Measurements from ENCODE around the gene PRR23C.
"Not testable (repeated sequence)": the region's sequence is repeated elsewhere in the genome, so short reads cannot be mapped to it uniquely, and the experiment has no call there.

The PRR23C gene

GRCh38 chr3:139032326-139033002 lies 12.2 kb downstream of the PRR23C start:
- no peaks in the 10 kb centered on the region for H3K36me3 ChIP-seq
- DNase-seq, result no peak
- H3K27ac ChIP-seq, result no peak overlapping the region
- no peaks in the 10 kb centered on the region for H3K27me3 ChIP-seq (ENCODE audit: insufficient read depth, low read depth, severe bottlenecking)
- TF ChIP-seq, protein P1, sequence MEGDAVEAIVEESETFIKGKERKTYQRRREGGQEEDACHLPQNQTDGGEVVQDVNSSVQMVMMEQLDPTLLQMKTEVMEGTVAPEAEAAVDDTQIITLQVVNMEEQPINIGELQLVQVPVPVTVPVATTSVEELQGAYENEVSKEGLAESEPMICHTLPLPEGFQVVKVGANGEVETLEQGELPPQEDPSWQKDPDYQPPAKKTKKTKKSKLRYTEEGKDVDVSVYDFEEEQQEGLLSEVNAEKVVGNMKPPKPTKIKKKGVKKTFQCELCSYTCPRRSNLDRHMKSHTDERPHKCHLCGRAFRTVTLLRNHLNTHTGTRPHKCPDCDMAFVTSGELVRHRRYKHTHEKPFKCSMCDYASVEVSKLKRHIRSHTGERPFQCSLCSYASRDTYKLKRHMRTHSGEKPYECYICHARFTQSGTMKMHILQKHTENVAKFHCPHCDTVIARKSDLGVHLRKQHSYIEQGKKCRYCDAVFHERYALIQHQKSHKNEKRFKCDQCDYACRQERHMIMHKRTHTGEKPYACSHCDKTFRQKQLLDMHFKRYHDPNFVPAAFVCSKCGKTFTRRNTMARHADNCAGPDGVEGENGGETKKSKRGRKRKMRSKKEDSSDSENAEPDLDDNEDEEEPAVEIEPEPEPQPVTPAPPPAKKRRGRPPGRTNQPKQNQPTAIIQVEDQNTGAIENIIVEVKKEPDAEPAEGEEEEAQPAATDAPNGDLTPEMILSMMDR (IDR thresholded peaks at IDR 0.05; ENCODE audit: low read depth, low read length), result no peak
- no peaks in the 10 kb centered on the region for H3K9me3 ChIP-seq (ENCODE audit: severe bottlenecking)
- no peak overlapping the region for H3K4me3 ChIP-seq (ENCODE audit: low read depth, low read length)

GRCh38 chr3:139030576-139030975 lies 14.1 kb downstream of the PRR23C start:
- not testable (repeated sequence) for H3K4me3 ChIP-seq (ENCODE audit: low read depth, low read length); DNase-seq; H3K27me3 ChIP-seq (ENCODE audit: insufficient read depth, low read depth, severe bottlenecking); H3K36me3 ChIP-seq; H3K27ac ChIP-seq; H3K9me3 ChIP-seq (ENCODE audit: severe bottlenecking)

DNA sequence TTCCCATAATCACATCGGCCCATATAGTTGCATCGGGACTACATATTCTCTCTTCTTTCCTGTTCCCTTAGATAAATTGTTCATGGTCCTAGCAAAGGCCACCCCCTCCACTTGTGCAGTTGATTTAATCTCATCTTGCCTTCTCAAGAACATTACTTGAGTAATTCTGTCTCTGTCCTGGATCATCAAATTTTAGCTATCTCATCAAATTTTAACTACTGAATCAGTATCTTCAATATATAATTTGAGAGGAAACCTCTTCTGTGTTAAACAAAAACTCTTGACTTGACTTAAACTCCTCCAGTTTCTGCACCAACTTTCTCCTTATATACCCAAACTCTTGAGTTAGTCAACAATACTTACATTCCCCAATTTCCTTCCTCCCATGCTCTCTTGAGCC lies 19.7 kb downstream of the PRR23C start:
- H3K27ac ChIP-seq, result no peak overlapping the region
- no peaks in the 10 kb centered on the region for H3K9me3 ChIP-seq (ENCODE audit: severe bottlenecking)
- TF ChIP-seq, protein P1 (IDR thresholded peaks at IDR 0.05; ENCODE audit: low read depth, low read length), result no peak
- no peak for DNase-seq
- H3K4me3 ChIP-seq (ENCODE audit: low read depth, low read length), result no peak overlapping the region
- no peaks in the 10 kb centered on the region for H3K27me3 ChIP-seq (ENCODE audit: insufficient read depth, low read depth, severe bottlenecking)
- no peaks in the 10 kb centered on the region for H3K36me3 ChIP-seq

- no peaks in the 10 kb centered on the region for H3K9me3 ChIP-seq (ENCODE audit: severe bottlenecking)
- H3K27me3 ChIP-seq (ENCODE audit: insufficient read depth, low read depth, severe bottlenecking), result no peaks in the 10 kb centered on the region
- no peak within 1 kb of the TSS for H3K4me3 ChIP-seq (ENCODE audit: low read depth, low read length)
- H3K27ac ChIP-seq, result no peak within 1 kb of the TSS
- TF ChIP-seq, protein P1 (IDR thresholded peaks at IDR 0.05; ENCODE audit: low read depth, low read length), result no peak
- H3K36me3 ChIP-seq, result no peaks in the 10 kb centered on the region
- no peak for DNase-seq
These were observed 23.8 kb downstream of the PRR23C start, which contains the start of gene PRR23B for GRCh38 chr3:139020868-139021234. TSS of gene PRR23B (minus strand) at chr3:139020926. CDS start at chr3:139020661, 265 bp downstream.

DNA sequence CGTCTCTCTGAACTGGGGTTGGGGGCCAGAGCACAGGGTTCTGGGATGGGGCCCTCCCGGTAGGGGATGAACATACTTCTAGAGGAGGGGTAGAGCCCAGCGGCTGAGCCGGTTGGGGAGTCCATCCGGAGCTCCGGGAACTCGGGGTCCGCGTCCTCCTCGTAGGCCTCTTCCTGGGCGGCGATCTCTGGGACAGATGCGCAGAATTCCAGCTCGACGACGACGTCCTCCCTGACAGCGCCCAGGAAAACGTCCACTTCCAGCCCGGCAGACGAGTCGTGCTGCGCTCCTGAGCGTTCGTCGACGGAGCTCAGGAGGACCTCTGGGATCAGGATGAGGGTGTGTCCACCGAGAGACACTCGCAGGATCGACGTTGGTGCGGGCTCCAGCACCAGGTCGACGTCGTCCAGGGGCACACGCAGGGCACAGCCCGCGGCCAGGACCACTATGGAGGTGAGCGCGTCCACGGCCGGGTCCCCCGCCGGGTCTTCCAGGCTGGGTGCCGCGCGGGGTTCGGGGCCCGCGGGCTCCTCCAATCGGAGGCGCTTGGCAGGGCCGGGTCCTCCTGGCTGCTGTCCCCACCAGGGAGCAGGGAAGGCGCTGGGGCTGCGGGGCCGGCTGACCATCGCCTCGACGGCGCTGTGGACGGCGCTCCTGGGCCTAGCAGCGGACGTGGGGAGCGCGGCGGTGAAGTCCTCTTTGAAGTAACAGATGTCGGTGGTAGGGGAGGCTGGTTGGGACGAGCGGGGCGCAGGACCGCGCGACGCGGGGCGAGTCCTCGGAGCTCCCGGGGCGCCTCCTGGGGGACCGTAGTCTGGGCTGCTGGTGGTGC lies 24.4 kb downstream of the PRR23C start:
- H3K36me3 ChIP-seq, result no peaks in the 10 kb centered on the region
- H3K27me3 ChIP-seq (ENCODE audit: insufficient read depth, low read depth, severe bottlenecking), result no peaks in the 10 kb centered on the region
- DNase-seq, result no peak
- no peaks in the 10 kb centered on the region for H3K9me3 ChIP-seq (ENCODE audit: severe bottlenecking)
- TF ChIP-seq, protein P1 (IDR thresholded peaks at IDR 0.05; ENCODE audit: low read depth, low read length), result no peak
- H3K27ac ChIP-seq, result no peak overlapping the region
- H3K4me3 ChIP-seq (ENCODE audit: low read depth, low read length), result no peak overlapping the region

DNA sequence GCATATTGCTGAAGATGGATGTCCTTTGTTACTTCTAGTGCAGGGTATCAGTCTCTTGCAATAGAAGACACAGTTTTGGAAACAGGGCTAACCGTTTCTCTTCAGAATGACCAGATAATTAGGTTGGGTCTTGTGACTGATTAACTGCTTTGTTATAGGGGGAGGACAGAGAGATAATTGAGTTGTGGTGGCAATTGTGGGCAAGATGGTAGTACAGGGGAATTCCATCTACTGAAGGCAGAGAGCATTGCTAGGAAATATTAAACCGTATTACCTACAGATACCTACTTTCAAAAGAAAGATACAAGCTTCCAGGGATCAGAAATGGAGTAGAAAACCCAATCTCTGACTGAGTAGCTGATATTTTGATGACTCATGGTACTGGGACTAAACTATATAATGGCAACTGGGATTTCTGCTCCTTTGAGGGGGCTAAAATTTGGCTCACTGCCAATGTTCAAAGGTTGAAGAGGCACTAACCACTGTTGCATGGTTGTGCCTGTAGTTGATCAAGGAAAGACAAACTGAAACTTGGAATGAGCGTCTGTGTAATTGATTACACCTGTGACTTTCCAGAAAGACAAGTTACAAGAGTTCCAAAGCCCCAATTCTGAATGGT lies 28.2 kb downstream of the PRR23C start:
- Histone ChIP-seq H3K9me3 (ENCODE audit: severe bottlenecking) (no peaks in the 10 kb centered on the region), H3K27ac (no peak overlapping the region), H3K4me3 (ENCODE audit: low read depth, low read length) (no peak overlapping the region), H3K36me3 (no peaks in the 10 kb centered on the region), H3K27me3 (ENCODE audit: insufficient read depth, low read depth, severe bottlenecking) (no peaks in the 10 kb centered on the region)
- TF ChIP-seq, protein P1 (IDR thresholded peaks at IDR 0.05; ENCODE audit: low read depth, low read length), result no peak
- DNase-seq, result no peak
